Colon (tissue), 2 donors: Measurements from ENCODE around the gene JHY.

Experiments
- FAIRE-seq: peaks from 2 replicates; lab custom pipeline; 2012; peaks lifted over from hg19 to GRCh38; lab: Jason Lieb, UNC
- donor health status: control.
- donor health status: control.

The JHY gene

DNA sequence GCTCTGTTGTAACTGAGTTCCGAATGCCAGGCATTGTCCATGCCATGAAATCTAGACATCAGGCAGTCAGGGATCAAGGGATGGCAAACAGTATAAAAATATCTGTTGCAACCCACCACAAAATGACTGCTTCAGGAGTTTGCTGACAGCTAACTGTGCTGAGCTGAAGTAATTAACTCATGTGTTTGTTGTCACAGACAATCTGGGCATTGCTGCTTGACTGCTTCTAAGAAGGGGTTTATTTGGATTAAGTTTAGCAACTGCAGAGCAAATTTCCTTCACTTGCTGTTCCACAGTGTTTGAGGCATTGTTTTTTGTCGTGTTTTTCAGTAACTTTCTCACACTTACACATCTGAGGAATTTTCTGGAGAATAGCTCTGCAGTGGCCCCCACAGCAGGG lies 68.7 kb downstream of the JHY start:
- FAIRE-seq = no peak

DNA sequence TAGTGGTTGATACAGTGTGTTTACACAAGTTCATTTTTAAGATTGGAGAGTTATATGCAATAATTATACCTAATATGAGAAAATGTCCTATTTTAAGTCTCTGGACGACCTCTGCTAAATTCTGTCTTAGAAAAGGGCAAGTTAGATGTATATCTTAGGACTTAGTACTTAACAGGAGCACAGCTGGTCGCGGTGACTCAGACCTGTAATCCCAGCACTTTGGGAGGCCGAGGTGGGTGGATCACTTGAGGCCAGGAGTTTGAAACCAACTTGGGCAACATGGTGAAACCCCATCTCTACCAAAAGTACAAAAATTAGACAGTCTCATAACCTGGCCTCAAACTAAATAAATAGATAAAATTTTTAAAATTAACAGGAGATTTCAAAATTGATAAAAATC lies 71.9 kb downstream of the JHY start:
- FAIRE-seq = no peak

DNA sequence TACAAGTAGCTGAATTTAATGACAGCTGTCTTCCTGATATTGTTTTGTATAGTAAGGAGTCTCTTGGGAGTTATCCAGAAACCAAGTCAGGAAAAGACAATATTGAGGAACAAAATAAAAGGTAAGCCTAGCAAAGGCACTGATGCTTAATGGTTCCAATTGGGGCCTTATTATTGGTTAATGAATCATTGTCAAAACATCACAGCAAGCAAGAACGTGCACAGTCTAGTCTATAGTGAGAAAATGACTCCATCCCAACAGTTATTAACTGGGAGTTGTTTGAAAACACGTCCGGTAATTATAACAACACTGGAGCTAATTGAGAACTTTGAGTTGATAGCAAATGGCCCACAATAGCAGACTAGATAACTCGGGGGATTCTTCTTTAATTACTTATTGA lies 81.4 kb downstream of the JHY start:
- no peak for FAIRE-seq

DNA sequence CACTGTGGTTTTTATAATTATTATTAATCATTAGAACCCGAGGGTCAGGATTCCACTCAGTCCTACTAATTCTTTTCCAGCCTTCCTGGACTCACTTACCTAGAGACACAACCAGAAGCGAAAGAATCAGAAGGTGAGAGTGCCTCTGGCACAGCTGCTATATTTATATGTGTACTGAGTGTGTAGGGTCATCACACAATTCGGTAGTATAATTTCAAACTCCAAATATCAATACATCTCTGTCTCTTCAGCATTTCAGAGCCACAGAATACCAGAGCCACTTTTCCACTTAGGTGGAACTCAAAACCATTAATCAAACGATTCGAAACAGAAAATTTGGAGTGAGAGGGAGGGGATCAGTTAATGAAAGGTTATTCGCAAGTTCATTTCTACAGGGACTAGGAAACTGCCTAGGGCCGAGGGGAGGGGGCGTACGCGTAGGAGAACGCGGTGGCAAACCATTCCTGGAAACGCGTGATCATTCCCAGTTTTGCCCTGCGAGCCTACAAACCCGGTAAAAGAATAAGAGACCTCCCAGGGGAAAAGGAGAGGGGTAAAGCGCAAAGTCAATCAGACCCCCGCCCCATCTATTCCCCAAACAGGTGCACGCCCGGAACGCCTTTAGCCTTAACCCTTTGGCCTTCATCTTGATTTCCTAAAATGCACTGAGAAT lies 93.6 kb downstream of the JHY start:
- no peak for FAIRE-seq

DNA sequence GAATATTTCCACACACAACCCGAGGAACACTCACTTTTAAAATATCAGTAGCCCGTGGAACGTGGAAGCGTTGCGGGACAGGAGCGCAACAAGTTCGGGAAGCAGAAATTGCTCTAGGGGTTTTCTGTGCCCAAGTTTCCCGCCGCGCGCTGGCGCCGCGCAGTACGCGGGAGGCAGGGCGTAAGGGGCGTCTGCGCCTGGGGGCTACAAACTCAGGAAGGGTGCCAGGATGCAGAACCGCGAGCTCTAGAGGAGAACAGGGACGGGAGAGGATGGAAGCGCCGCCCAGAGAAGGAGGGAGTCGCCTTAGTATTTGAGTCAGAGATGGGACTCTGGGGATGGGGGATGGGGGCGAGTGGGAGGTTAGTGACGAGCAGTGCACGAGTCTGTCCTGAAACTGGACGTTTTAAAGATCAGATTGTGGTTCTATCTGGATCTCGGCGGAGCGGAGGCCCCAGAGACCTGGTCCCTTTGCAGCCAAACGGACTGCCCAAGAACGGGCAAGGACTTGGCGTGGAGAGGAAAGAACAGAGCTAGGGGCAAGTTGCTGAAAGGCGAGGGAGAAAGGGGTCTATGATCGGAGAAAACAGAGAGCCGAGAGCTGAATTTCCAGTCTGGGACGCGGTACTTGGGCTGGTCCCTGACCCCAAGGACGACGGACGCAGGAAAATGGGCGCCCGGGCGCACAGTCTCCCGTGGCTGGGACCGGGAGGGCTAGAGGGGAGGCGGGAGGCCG lies 94.3 kb downstream of the JHY start:
- no peak for FAIRE-seq

DNA sequence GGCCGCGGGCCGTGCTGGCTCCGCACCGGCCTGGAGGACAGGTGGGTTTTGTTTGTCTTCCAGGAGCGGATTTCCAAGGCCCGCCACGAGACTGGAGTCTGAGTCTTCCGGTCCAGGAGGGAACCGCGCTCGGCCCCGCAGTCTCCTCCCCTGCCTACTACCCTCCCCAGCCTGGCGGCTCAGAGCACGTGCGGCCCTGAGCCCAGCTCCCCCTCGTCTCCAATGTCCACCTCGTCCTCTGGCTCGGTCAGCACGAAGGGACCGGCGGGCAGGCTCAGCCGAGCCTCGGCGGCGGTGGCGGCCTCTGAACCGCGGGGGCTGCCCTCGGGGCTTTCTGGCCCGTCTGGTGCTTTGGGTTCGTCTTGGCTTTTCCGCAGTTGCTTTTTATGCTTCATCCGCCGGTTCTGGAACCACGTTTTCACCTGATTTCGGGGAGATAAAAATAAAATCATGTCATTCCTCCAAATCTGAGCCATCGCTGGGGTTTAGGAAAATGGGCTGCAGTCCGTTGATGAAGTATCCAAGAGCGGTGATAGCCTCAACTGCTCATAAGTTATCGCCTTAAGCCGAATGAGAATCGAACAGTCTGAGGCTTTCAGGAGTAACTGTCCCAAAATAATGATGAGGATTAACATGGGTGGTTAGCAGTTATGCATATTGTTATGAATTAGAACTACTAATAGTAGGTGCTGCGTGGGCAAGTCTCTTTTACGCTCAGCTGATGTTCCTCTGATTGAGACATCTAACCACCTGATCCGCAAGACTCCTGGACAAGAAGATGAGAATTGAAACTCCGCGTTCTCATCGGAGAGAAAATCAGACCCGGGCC lies 95.1 kb downstream of the JHY start:
- no peak for FAIRE-seq

DNA sequence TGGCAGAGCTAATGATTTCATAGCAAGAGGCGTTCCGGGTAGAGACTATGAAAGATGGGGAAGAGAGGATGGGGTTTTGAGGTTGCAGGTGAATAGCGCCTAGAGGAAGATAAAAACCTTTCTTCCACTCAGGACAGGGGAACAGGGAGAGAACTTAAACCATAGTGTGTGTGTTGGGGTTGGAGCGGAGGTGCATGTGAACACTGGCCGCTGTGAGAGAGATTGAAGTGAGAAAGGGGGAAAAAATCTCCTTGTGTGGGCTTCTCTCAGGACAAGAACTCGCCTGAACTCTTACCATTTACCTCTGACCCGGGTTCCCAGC lies 95.7 kb downstream of the JHY start:
- no peak for FAIRE-seq

DNA sequence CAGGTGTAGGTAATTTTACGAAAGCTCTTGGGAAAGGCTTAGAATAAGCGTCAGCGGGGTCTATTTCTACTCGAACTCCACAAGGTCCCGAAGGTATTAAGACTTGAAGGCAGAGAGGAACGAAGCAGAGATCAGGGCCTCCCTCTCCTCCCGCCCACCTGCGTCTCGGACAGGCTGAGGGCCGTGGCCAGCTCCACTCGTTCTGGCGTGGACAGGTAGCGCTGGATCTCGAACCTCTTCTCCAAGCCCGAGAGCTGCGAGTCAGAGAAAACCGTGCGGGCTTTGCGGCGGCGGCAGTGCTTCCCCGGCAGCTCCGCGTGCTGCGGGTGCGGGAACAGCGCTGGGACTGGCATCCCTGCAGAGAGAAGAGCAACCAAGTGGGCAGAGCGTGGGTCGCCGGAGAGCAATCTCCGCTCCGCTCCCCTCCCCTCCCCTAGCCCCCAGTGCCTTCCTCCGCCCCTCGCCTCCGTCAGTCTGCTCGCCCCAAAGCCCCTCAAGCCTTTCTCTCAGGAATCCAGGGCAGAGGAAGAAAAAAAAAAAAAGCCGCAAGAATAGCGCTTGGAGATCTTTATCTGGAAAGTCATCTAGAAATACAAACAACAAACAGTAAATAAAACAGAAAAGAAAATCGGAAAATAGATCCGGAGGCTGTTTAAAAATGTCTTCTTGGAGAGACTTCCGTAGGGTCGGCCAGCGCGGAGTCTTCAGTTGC lies 96.7 kb downstream of the JHY start:
- FAIRE-seq = no peak

DNA sequence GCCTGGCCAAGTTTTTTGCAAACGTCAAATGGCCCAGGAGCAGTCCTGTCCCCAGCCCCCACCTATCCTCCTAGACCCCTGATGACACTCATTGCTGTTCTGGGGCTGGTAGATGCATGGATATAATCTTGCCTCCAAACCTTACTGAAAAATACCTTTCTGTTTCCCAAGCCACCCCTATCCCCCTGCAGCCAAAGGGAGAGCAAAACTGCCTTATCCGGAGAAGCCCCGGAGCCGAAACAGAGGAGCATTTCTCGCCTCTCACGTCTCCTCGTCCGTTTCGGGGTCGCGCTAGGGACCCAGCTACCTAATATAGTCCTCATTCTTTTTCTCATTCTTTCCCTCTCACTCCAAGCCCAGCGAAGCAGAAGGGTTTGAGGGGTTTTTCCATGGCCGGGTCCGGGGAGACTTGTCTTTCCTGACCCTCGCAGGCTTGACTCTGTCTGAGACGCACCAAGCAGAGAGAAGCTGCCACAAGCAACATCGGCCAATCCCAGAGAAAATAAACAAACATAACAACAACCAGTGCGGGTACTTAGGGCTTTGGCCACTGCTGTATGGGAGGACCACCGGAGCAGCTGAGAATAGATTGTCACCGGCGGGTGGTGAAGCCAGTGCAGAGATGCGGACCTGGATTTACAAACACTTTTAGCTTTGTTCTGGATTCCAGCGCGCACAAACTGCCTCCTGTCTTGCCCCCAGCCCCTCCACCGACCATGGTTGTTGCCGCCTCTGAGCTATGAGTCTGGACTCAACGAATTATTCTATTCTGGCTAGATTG lies 97.4 kb downstream of the JHY start:
- FAIRE-seq = no peak

DNA sequence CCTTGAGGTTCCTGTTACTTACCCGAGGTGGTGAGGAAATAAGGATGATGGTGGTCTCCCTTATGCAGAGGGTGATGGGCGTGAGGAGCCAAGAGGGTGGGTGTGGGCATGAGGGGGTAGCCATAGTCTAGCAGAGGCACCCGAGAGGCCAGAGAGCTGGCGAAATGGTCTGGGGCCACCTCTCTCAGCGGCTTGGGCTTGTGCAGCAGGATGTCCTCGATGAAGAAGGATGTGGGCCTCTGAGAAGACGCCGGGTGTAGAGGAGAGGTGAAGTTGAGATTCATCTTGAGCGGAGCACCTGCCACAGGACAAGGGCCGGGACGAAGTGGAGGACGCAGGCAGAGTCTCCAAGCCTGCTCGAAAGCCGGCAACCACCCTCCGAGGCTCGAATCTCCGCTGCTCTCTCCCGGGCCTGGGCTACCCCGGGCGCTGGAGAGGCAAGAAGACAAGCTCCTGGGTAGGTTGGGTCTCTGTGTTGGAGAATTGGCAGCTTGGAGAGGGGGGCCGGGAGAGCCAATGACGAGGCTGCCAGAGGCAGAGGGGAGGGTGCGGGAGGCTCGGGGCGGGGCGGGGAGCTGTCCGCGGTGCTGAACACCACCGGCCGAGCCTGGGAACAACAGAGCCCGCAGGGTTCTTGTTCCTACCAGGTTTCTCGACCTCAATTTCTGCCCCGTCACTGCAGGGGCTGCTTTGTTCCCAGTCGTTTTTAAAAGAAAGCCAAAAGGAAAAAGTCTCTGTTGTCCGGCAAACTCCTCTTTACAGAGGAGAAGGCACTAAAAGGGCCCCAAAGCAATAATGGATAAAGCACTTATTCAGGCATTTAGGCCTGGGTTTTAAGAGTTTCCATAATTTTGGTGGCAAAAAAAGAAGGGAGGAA lies 99.1 kb downstream of the JHY start, which contains the start of gene BSX:
BSX (minus strand) TSS at position 447 of the 877 bp plus-strand sequence; CDS start at position 284, 163 bp downstream.
- FAIRE-seq = no peak

DNA sequence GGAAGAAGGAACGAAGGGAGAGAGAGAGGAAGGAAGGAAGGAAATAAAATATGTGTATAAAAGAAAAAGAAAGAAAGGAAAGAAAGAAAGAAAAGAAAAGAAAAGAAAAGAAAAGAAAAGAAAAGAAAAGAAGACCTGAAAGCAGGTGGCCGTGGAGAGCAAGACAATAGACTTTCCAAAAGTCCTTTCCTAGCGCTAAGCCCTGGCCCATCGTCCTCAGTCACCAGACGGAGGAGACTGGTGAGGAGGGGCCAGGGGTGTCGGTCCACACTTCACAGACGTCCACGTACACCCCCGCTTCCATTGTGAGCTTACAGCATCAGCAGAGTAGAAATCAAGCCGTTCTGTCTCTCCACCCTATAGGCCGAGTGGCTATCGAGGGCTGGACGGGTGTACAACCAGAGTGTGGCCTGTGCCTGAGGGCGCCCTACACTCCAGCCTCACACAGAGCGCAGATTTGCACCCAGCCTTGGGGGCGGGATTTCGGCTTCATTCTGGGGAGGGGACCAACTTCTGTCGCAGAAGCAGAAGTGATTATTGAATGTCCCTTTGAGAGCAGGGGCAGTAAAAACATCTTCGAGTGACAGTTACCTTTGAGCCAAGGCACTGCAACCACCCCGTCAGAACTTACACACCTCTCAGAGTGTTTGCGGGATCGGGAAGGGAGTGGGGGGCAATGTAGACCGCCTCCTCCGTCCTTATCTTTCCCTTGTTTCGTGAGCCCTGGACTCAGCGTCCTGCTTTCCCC lies 101.1 kb downstream of the JHY start:
- no peak for FAIRE-seq

DNA sequence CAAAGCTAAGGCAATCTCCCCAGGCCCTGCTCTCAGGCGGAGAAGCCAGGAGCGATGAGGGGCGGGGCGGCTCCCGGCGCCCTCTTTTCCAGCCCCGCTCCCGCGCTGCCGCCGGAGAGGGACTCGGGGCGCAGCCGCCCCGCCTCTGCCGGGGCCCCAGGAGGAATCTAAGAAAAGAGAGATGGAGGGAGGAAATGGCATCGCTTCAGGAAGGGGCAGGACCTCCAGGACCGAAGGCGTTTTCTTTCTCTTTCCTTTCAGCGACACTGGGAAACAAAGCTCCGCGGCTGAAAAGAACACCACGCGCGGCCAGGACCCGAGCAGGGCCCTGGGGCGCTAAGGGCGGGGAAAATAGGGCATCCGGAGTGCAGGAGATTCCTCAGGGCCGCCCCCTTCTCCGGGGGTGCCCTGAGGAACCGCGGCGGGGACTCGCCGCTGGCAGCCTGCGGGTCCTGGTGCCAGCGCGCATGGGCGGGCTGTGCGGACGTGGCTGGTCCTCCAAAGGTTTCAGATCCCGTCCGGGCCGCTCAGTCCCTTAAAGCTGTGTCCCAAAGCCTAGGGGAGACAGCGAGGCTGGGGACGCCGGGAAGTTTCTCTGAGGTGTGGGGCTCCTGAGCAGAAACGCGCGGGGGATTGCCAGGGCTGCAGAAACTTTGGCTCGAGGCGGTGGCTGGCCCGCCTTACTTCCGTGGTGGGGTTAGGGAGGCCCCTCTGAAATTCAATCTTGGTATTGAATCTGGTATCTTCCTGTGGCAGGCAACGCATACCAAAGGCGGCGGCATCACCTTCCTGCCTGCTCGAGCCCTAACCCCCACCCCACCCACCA lies 101.8 kb downstream of the JHY start:
- FAIRE-seq = no peak

DNA sequence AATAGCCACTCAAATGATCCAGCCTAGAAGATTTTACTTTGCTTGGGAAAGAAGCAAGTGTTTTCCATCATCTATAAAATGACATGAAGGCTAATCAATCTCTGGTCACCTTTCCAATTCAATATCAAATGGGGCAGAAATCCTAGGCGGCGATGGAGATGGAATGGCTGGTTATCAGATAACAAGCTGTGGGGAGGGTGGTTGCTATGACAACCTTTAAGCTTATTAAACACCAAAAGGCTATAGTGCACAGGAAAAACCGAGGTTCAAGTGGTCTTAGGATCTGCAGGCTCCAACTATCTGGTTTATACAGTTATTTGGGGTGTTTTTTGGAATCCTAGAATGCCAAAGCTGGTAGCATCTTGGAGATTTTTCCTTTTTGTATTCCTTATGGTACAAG lies 113.0 kb downstream of the JHY start:
- FAIRE-seq = no peak

DNA sequence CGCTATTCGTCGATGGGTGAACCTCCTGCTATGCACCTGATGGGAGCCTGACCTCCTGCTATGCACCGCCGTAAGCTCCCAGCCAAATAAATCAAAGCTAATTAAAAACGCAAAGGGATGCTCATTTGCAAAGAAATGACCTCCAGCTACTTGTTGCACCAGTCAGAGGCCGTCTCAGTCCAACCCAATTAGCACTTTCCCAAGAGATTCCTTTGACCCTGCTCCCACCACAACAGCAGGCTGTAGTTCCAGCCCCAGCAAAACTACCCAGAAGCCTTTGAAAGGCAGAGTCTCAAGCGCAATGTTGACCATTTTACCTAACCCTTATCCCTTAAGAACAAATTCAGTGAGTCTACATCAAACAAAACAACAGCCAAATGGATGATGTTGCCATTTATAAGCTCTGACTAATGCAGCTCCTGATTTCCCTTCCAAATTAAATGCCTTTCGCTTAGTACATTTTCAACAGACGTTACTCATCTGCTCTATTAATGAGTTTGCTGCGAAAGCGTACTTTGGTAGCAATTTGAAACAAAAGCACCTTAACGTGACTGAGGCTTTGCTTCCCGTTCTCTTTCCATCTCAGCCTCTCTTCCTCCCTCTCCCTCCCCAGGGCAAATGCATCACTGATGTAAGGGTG lies 116.3 kb downstream of the JHY start:
- no peak for FAIRE-seq

DNA sequence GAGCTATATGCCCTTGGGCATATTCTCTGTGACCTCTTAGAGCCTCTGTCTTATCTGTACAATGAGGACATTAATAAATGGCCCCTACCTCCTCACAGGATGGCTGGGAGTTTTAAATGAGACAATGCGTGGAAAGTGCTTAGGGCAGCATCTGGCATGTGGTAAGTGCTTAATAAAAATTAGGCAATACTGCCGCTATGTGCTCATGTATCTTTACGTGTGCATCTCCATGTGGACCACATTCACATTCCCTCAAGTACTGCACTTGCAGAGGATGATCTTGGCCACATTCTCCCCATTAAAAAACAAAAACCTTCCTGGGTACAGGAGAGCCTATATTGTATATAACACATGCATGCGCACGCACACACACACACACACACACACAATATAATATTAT lies 118.2 kb downstream of the JHY start:
- FAIRE-seq = no peak

DNA sequence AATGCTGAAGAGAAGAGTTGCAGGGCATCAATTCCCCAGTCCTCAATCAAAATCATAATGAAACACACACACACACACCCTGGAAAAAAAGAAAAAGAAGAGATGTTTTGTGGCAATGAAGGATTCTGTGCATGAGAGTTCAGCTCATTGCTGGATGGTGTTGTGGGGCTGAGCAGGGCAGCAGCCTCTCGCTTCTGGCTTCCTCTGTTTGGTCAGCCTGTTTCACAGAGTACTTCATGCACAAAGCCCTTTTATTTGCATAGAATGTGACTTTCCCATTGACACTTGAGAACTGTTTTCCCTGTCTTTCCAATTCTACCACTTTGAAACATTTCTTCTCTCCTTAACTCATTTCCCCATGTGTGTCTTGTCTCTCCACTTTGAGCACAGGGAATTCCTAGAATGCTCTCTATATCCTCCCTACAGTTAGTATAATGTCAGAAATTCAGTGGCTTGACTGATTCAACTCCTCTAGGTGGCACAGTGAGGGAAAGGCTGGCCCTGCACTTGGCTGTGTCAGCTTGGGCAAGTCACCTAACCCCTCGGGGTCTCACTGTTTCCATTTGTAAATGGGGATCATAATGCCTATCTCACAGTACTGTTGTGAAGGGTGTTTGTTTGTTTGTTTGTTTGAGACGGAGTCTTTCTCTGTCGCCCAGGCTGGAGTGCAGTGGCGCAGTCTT lies 124.4 kb downstream of the JHY start:
- no peak for FAIRE-seq
